NCI-H146 treated with DMSO at 0.1 percent for 48 hours (cell line): ENCODE measurements around the gene IGFBP5.

Source experiments
- DNase-seq: peaks from one replicate; lab custom pipeline; 2025; ENCODE audit not compliant: unreplicated experiment; lab: John Stamatoyannopoulos, UW

Gene IGFBP5

GRCh38 chr2:216690456-216690852 lies 4.9 kb downstream of the IGFBP5 start:
- DNase-seq = no peak

DNA sequence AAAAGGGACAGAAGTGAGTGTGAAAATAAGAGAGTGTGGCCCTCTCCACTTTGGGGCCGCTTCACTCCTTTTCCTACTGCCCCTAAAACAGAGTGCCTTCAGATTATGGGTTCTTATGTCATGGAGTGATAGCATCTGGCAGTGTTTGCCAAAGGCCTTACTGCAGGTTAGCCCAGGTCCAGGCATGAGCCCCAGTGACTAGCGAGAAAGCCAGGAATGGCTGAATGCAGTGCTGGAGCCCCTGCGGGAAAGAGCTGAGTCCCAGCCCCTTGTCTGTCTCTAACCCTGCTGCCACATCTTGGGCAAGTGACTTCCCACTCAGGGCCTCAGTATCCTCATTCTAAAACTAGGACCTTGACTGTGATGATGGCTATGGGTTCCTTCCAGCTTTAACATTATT lies 6.0 kb downstream of the IGFBP5 start:
- DNase-seq = no peak

GRCh38 chr2:216688731-216689340 lies 6.5 kb downstream of the IGFBP5 start:
- no peak for DNase-seq

DNA sequence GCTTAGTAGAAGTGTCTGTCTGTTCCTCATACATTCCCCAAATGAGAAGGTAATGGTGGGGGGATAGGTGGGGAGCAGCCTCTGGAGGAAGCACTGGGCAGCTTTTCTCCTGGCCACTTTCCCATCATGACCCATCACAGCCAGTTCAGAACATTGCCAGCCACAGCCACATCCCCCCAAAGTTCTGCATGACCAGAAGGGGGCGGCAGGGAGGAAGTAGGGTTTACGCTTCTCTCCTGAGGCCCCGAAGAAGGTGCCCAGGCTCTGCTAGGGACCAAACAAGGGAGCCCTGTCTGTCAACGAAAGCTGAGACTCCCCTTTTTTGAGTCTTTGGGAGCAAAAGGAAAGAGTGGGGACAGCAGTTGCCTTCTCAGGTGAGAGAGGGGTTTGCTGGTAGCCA lies 7.7 kb downstream of the IGFBP5 start:
- DNase-seq = no peak

DNA sequence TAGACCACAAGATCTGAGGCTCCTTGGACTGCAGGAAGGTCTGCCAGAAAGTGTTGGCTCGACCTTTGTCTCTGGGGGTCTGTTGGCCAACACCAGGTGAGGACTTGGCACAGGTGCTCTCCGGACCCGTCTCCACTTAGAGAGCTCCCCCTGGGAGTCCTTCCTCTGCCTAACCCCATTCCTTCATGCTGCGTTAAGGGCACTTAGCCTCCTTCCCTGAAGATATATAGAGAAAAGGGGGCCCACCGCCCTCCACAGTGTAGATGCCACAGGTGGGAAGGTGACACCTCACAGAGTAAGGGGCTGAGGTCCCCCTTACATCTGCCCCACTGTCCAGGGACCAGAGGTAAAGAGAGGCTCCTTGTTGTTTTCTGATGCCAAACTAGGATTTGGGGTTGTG lies 8.2 kb downstream of the IGFBP5 start:
- no peak for DNase-seq

- DNase-seq = no peak
These were observed 9.9 kb downstream of the IGFBP5 start for GRCh38 chr2:216685327-216685875.

- no peak for DNase-seq
These were observed 11.5 kb downstream of the IGFBP5 start for GRCh38 chr2:216683846-216684245.

- DNase-seq = no peak
These were observed 13.7 kb downstream of the IGFBP5 start for GRCh38 chr2:216681683-216682082.

DNA sequence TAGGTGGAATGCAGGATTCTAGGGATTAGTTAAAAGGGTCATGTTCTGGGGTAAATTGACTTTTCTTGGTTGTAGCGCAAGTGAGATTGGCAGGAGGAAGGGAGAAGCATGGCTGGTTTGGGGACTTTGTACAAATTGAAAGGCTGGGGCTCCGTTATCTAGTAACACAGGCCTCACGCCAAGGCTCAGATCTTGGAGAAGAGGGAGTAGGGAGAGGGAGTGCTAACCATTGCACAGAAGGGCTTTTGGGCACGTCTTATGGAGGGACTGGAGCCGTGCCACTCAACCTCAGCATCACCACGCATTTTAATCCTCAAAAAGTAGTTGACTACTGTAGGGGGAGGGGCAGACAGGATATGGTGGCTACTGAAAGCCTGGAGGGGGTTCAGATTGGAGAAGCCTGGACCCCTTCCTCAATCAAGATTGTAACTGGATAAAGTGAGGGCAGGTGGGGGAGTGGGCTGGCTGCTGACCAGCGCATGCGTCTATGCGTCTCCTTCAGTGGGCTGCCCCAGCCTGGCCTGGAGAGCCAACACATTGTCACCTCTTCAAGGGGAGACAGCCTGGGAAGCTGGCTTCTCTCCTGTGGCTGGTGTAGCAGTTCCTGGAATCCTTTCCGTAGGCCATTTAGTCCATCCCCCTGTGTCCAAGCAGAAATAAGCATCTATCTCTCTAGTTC lies 14.3 kb downstream of the IGFBP5 start:
- no peak for DNase-seq

GRCh38 chr2:216679658-216680024 lies 15.7 kb downstream of the IGFBP5 start:
- no peak for DNase-seq

DNA sequence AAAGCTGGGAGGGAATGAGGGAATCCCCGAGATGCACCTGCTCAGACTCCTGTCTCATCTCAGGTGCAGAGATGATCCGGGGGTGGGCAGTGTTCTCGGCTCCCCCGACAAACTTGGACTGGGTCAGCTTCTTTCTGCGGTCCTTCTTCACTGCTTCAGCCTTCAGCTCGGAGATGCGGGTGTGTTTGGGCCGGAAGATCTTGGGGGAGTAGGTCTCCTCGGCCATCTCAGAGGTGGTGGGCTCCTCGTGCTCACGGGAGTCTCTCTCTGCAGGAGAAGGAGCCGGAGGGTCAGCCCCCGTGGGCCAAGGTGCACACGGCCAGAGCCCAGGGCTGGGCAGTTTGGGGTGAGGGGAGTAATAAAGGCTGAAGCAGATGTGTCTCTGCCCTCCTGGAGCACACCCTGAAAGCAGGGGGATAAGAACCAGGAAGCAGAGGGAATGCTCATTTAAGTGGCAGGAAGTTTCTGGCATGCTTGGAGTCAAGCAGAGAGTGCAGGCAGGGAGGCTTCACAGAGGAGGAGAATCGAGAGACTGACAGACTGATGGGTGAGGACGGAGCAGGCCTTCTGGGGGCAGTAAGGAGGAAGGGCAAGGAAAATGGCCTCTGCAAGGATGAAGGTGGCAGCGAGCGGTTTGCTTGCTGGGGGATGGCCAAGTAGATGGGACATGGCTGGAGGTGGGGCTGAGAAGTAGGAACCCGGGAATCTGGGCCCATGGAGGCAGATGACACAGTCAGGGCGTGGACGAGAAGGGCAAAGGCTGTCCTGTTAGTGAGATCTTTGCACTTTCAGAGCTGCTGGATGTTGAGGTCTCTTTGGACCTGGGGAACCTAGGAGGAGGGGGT lies 16.3 kb downstream of the IGFBP5 start:
- DNase-seq = no peak

- no peak for DNase-seq
These were observed 17.3 kb downstream of the IGFBP5 start for GRCh38 chr2:216678098-216678465.

- no peak for DNase-seq
These were observed 17.8 kb downstream of the IGFBP5 start for GRCh38 chr2:216677439-216678097.

- no peak for DNase-seq
These were observed 18.7 kb downstream of the IGFBP5 start for GRCh38 chr2:216676630-216677029.

DNA sequence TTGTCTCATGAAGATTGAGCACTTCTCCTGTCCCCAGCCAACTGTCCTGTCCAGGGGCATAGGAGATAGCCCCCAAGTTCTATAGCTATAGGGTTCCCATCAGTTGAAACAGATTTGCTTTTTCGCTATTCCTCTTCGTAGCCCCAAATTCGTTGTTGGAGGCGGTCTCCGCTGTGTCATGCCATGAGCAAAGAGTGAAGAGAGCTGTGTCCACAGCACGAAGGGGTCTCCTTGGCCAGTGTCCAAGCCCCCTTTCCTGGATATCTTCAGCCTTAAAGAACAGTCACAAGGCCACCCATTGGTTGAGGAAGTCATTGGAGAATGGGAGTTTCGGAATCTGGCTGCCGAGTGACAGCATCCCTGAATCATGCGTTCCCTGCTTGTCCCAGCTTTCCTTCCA lies 21.0 kb downstream of the IGFBP5 start:
- no peak for DNase-seq

DNA sequence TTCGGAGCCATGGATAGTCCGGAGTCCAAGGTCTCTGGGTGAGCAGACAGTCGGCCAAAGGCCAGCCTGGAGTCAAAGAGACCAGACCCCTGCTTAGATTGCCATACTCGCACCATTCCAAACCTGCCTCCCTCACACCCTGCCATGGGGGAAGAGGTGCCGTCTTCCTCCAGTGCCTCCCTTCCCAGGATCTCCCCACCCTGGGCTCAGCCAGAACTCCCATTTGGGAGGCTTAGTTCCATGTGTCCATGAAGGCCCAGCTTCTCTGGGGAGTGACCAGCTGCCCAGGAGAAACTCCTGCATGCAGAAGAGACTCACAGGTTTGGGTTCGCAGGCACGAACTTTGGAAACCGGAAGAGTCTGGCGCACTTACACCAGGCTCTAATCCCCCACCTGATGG lies 21.7 kb downstream of the IGFBP5 start:
- no peak for DNase-seq

DNA sequence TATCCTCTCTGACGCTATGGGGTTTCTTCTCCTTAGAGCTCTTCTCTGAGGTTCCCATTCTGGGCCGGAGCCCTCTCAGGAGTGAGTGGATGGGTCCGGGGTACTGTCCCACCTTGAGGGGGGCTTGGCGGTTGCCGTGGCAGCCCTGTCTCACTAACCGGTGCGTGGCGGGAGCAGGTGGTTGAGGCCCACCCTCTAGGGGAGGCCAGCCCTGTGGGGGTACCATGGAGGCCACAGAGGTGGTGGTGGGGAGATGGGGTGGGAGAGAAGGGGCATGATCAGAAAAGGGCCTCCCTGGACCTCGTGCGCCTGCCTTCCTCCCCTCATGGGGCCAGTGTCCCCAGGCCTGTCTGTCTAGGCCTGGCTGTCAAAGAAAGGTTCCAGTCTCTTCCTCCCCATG lies 22.3 kb downstream of the IGFBP5 start:
- DNase-seq = no peak

GRCh38 chr2:216672466-216672865 lies 22.9 kb downstream of the IGFBP5 start:
- DNase-seq = no peak

- no peak for DNase-seq
These were observed 23.5 kb downstream of the IGFBP5 start for GRCh38 chr2:216671791-216672343.

DNA sequence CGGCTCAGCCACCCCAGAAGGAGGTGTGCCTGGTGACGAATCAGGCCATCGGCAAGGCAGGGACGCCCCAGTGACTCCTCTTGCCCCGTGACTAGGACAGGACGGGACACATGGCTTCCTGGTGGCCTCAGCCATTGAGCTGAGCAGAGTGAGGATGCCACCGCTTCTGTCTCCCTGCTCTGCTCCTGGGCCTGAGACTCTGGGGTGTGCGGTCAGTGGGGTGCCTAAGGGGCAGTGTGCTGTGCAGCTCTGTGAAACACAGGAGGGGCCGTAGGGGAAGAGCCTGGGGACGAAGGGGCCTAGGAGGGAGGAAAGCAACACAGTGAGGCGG lies 24.3 kb downstream of the IGFBP5 start:
- no peak for DNase-seq
